Hematopoietic multipotent progenitor cell treated with erythropoietin and hydrocortisone succinate and interleukin-3 and kit ligand, for 8 days (in vitro differentiated cells): ENCODE results near the gene ADH1C.

Experiments used
- DNase-seq: peaks from one replicate; pipeline ENCODE4 v3.0.0-alpha.2; 2015

The ADH1C gene

GRCh38 chr4:99293357-99293756 is 59.2 kb downstream of the ADH1C start:
- no peak for DNase-seq

- no peak for DNase-seq
Observed at GRCh38 chr4:99290848-99291786, 61.4 kb downstream of the ADH1C start, which contains the start of gene ADH1A. Gene ADH1A, minus strand, starts transcription at chr4:99290985. Its CDS starts 71 bp downstream, at chr4:99290914.
